ENCODE results near the gene BICRAL.

The BICRAL gene

DNA sequence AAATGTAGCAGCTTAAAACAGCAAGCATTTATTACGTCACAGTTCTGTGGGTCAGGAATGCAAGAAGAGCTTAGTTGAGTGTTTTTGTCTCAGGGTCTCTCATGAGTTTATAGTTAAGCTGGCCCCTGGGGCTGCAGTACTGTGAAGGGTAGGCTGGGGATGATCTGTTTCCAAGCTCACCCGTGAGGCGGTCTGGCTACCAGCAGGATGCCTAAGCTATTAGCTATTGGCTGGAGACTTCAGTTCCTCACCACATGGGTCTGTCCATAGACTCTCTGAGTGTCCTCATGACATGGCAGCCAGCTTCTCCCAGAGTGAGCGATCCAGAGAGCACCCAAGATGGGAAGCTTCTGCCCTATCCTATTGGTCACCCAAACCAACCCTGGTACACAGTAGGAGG lies 12.8 kb upstream of the BICRAL start:
- Histone ChIP-seq H3K79me2 (ENCODE audit: control insufficient read depth, low read length) (peaks cover 18% of the 10 kb centered on the region), H3K36me3 (ENCODE audit: control insufficient read depth, low read length) (no peaks in the 10 kb centered on the region), H3F3A (ENCODE audit: control insufficient read depth, insufficient read depth) (peaks cover 31% of the 10 kb centered on the region), H3K4me3 (ENCODE audit: low read length) (no peak overlapping the region), H3K4me2 (ENCODE audit: low read length) (no peak overlapping the region), H3K9me3 (ENCODE audit: control insufficient read depth, insufficient read depth, low read length) (no peaks in the 10 kb centered on the region), H3K4me1 (ENCODE audit: control insufficient read depth, low read length) (peaks cover 47% of the 10 kb centered on the region), H3K27ac (ENCODE audit: low read depth, low read length) (no peak overlapping the region), H3K9me2 (replicated peaks; ENCODE audit: control insufficient read depth, low read length) (no peaks in the 10 kb centered on the region), H4K20me1 (ENCODE audit: control insufficient read depth, insufficient read depth, low read depth, low read length) (no peaks in the 10 kb centered on the region), H3K27me3 (ENCODE audit: control insufficient read depth, low read length) (no peaks in the 10 kb centered on the region)
- TF ChIP-seq EZH2phosphoT487 (IDR thresholded peaks at IDR 0.05; ENCODE audit: borderline replicate concordance, low read length): no peak
- TF ChIP-seq, protein P1, sequence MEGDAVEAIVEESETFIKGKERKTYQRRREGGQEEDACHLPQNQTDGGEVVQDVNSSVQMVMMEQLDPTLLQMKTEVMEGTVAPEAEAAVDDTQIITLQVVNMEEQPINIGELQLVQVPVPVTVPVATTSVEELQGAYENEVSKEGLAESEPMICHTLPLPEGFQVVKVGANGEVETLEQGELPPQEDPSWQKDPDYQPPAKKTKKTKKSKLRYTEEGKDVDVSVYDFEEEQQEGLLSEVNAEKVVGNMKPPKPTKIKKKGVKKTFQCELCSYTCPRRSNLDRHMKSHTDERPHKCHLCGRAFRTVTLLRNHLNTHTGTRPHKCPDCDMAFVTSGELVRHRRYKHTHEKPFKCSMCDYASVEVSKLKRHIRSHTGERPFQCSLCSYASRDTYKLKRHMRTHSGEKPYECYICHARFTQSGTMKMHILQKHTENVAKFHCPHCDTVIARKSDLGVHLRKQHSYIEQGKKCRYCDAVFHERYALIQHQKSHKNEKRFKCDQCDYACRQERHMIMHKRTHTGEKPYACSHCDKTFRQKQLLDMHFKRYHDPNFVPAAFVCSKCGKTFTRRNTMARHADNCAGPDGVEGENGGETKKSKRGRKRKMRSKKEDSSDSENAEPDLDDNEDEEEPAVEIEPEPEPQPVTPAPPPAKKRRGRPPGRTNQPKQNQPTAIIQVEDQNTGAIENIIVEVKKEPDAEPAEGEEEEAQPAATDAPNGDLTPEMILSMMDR (IDR thresholded peaks at IDR 0.05; ENCODE audit: low read depth, low read length, poor library complexity, severe bottlenecking): no peak

DNA sequence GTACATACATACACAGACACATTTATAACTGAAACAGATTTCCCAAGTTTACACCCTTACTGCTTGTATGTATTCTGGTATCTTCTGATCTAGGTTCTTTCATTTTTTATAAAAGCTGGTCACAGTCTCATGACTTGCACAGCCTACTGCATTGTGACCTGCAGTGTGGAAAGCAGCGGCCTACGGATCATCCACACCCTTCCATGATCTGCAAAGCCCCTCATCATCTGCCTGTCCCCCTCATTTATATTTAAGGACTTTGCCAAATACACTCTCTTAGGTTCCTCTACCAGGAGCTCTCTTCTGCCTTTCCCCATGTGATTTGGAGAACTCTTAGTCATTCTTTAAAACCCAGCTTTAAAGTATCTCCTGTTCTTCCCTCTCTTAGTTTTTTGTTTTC lies 12.0 kb upstream of the BICRAL start:
- peaks cover 55% of the 10 kb centered on the region for H3K4me1 ChIP-seq (ENCODE audit: control insufficient read depth, low read length)

DNA sequence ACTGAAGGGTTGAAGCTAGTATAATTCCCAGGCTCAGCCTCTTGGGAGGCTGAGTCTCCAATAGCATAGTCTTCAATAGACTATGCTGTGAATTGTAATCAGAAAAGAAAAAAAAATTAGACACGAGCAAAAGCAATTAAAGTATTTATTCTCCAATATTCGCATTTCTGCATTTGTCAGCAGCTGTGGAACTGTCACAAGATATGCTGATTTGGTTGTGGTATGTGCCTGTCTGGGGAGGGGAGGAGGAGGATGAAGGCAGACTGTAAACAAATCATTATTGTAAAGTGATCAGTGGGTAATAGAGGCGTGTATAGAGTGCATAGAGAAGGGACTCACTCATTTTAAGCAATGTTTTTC lies 10.1 kb upstream of the BICRAL start:
- peak overlapping the region; percentile 61 for H3K4me3 ChIP-seq (ENCODE audit: low read length)
- H3K36me3 ChIP-seq (ENCODE audit: control insufficient read depth, low read length): 0 out of 2 replicates have a peak, but pooled peaks cover 3% of the 10 kb centered on the region
- peak overlapping the region; percentile 65 for H3K4me2 ChIP-seq (ENCODE audit: low read length)
- peak overlapping the region; percentile 92 for H3K27ac ChIP-seq (ENCODE audit: low read depth, low read length)
- H3F3A ChIP-seq (ENCODE audit: control insufficient read depth, insufficient read depth): peaks cover 51% of the 10 kb centered on the region
- no peaks in the 10 kb centered on the region for H3K27me3 ChIP-seq (ENCODE audit: control insufficient read depth, low read length)
- no peaks in the 10 kb centered on the region for H3K9me3 ChIP-seq (ENCODE audit: control insufficient read depth, insufficient read depth, low read length)
- peaks cover 26% of the 10 kb centered on the region for H3K79me2 ChIP-seq (ENCODE audit: control insufficient read depth, low read length)
- H4K20me1 ChIP-seq (ENCODE audit: control insufficient read depth, insufficient read depth, low read depth, low read length): no peaks in the 10 kb centered on the region
- no peak for TF ChIP-seq EZH2phosphoT487 (IDR thresholded peaks at IDR 0.05; ENCODE audit: borderline replicate concordance, low read length)
- TF ChIP-seq, protein P1 (IDR thresholded peaks at IDR 0.05; ENCODE audit: low read depth, low read length, poor library complexity, severe bottlenecking): no peak
- no peaks in the 10 kb centered on the region for H3K9me2 ChIP-seq (replicated peaks; ENCODE audit: control insufficient read depth, low read length)
- peaks cover 74% of the 10 kb centered on the region for H3K4me1 ChIP-seq (ENCODE audit: control insufficient read depth, low read length)

More for the DNA sequence above, 12.0 kb upstream of the BICRAL start:
- H3F3A ChIP-seq (ENCODE audit: control insufficient read depth, insufficient read depth): peaks cover 37% of the 10 kb centered on the region
- peaks cover 22% of the 10 kb centered on the region for H3K79me2 ChIP-seq (ENCODE audit: control insufficient read depth, low read length)
- no peak overlapping the region for H3K4me3 ChIP-seq (ENCODE audit: low read length)
- H3K9me3 ChIP-seq (ENCODE audit: control insufficient read depth, insufficient read depth, low read length): no peaks in the 10 kb centered on the region
- no peaks in the 10 kb centered on the region for H3K36me3 ChIP-seq (ENCODE audit: control insufficient read depth, low read length)
- H4K20me1 ChIP-seq (ENCODE audit: control insufficient read depth, insufficient read depth, low read depth, low read length): no peaks in the 10 kb centered on the region
- H3K27me3 ChIP-seq (ENCODE audit: control insufficient read depth, low read length): no peaks in the 10 kb centered on the region
- H3K27ac ChIP-seq (ENCODE audit: low read depth, low read length): peak overlapping the region; percentile 92
- no peak for TF ChIP-seq EZH2phosphoT487 (IDR thresholded peaks at IDR 0.05; ENCODE audit: borderline replicate concordance, low read length)
- TF ChIP-seq, protein P1 (IDR thresholded peaks at IDR 0.05; ENCODE audit: low read depth, low read length, poor library complexity, severe bottlenecking): no peak
- H3K4me2 ChIP-seq (ENCODE audit: low read length): peak overlapping the region; percentile 32; the same call in 1 of the 2 replicates
- no peaks in the 10 kb centered on the region for H3K9me2 ChIP-seq (replicated peaks; ENCODE audit: control insufficient read depth, low read length)
